Fibroblast of pulmonary artery (primary cell): ENCODE data around the gene AP1B1.

Experiments used
- DNase-seq: peaks from one replicate; pipeline ENCODE4 v3.0.0-alpha.2; 2010; ENCODE audit warnings: low read depth
- H3K4me3 ChIP-seq: replicated peaks from 2 replicates; pipeline ENCODE4 v1.5.1; 2011; ENCODE audit warnings: low read depth, mild to moderate bottlenecking, control low read depth, low read length, moderate library complexity
- CTCF ChIP-seq: IDR thresholded peaks from 2 replicates; pipeline ENCODE4 v1.5.1; 2011; ENCODE audit warnings: mild to moderate bottlenecking, control low read depth, low read length, inconsistent platforms; ENCODE audit errors: missing control alignments

AP1B1 gene

GRCh38 chr22:29397791-29398190, 9.4 kb upstream of the AP1B1 start:
- H3K4me3 ChIP-seq = no peak overlapping the region
- no peak for TF ChIP-seq CTCF
- DNase-seq = no peak

GRCh38 chr22:29396126-29396525, 7.8 kb upstream of the AP1B1 start:
- no peak overlapping the region for H3K4me3 ChIP-seq
- no peak for DNase-seq
- TF ChIP-seq CTCF = no peak

GRCh38 chr22:29394931-29395581, 6.7 kb upstream of the AP1B1 start:
- DNase-seq = peak; percentile 81
- TF ChIP-seq CTCF = peak; percentile 86
- no peak overlapping the region for H3K4me3 ChIP-seq

GRCh38 chr22:29393019-29393608, 4.7 kb upstream of the AP1B1 start:
- no peak overlapping the region for H3K4me3 ChIP-seq
- DNase-seq = no peak
- TF ChIP-seq CTCF = no peak

GRCh38 chr22:29391546-29391945, 3.2 kb upstream of the AP1B1 start:
- DNase-seq = no peak
- H3K4me3 ChIP-seq = no peak overlapping the region
- no peak for TF ChIP-seq CTCF

GRCh38 chr22:29390270-29390669, 1.9 kb upstream of the AP1B1 start:
- TF ChIP-seq CTCF = no peak
- no peak overlapping the region for H3K4me3 ChIP-seq

GRCh38 chr22:29388759-29389090, 355 bp upstream of the AP1B1 start:
- DNase-seq = no peak
- peak overlapping the region; percentile 86 for H3K4me3 ChIP-seq
- TF ChIP-seq CTCF = no peak

More at GRCh38 chr22:29390270-29390669, 1.9 kb upstream of the AP1B1 start:
- no peak for DNase-seq
